ENCODE results near the gene CCL23.

- TF ChIP-seq CTCF (conservative IDR thresholded peaks at IDR 0.05) = no peak
- TF ChIP-seq EZH2 (IDR thresholded peaks at IDR 0.05; ENCODE audit: low read depth) = no peak
These were observed 1.7 kb upstream of the CCL23 start for GRCh38 chr17:36019423-36019822.
